Breast epithelium (tissue), 4 donors: ENCODE data around the gene ABCG2. TPM values are rescaled to one million over a fixed set of nuclear protein-coding genes. Genes with fewer than 3 reads are reported as not detected.

Source experiments
- DNase-seq, 2 donors: peaks; one replicate each; pipeline ENCODE4 v3.0.0-alpha.2; 2019; ENCODE audit warnings: low spot score in 2 of 2
- H3K27ac ChIP-seq, 2 donors: fragments of 200-600 bp; sonication (generic) in 1 of 2; one replicate each; pipeline ENCODE4 v1.5.1; 2016 to 2019; ENCODE audit warnings: mild to moderate bottlenecking in 1 of 2
- H3K27me3 ChIP-seq, 2 donors: fragments of 200-600 bp; sonication (generic) in 1 of 2; one replicate each; pipeline versions ENCODE4 v1.5.1 to v1.6.0; 2017 to 2019; ENCODE audit warnings: control low read depth in 1 of 2, mild to moderate bottlenecking in 1 of 2
- H3K36me3 ChIP-seq: fragments of 200-600 bp; one replicate; pipeline ENCODE4 v1.5.1; 2019
- H3K4me1 ChIP-seq, 2 donors: fragments of 200-600 bp; sonication (generic); one replicate each; pipeline ENCODE4 v1.5.1; 2016 to 2019; ENCODE audit warnings: control low read depth in 1 of 2
- H3K4me3 ChIP-seq, 3 donors: fragments of 200-600 bp; sonication (generic); 1 replicate in 2 of 3; 2 replicates in 1 of 3; pipeline ENCODE4 v1.5.1; 2016 to 2019; ENCODE audit warnings: mild to moderate bottlenecking in 3 of 3, moderate library complexity in 2 of 3
- H3K9me3 ChIP-seq, 2 donors: fragments of 200-600 bp; sonication (generic) in 1 of 2; one replicate each; pipeline ENCODE4 v1.5.1; 2016 to 2019; ENCODE audit warnings: control low read depth in 1 of 2
- CTCF ChIP-seq, 3 donors: fragments of 450-650 bp; IDR thresholded peaks; one replicate each; pipeline ENCODE4 v1.5.1; 2016 to 2017; ENCODE audit warnings: antibody characterized with exemption in 3 of 3, mild to moderate bottlenecking in 3 of 3, moderate library complexity in 3 of 3
- POLR2A ChIP-seq: fragments of 450-650 bp; IDR thresholded peaks from one replicate; pipeline ENCODE4 v1.6.1; 2016; ENCODE audit warnings: antibody characterized with exemption, mild to moderate bottlenecking, moderate library complexity
- POLR2AphosphoS5 ChIP-seq, 3 donors: sonication (generic); formaldehyde crosslinking; IDR thresholded peaks; one replicate each; pipeline ENCODE4 v1.6.1; 2017; ENCODE audit warnings: antibody characterized with exemption in 3 of 3
- intact Hi-C: fragments of 100-400 bp; cut with DNase I; formaldehyde crosslinking; loops from one replicate; pipeline ENCODE4 v1.15.1; 2023; ENCODE audit warnings: low total_unique reads
- total RNA-seq, 3 donors: library from RNA; depleted of rRNA; stranded (reverse); fragments of >200 nt; gene quantifications; one replicate each; pipeline ENCODE4 v1.1.0, GENCODE V29; 2016

The ABCG2 gene
- total RNA-seq, 3 donors from 2014 or later: 2.6 to 8.6 (median 6.9) TPM

DNA sequence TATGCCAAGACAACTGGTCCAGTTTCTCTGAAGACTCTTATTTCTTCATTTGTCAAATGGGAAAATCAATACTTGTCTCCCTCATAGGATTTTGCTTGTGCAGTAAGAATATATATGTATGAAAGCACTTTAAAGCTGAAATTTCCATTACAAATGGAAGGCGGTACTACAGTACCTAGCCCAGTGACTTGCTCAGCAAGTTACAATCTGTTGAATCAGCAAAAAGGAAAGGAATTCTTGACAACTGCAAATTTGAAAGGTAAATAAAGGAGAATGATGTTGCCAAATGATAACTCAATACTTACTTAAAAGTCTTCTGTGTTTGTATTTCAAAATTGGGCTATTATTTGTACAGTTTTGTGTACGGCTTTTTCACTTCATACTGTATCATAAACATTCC is 79.9 kb downstream of the ABCG2 start:
- DNase-seq: no peak
- Histone ChIP-seq H3K27me3 (no peaks in the 10 kb centered on the region), H3K36me3 (no peaks in the 10 kb centered on the region), H3K4me3 (no peak overlapping the region), H3K4me1 (no peaks in the 10 kb centered on the region), H3K27ac (peak overlapping the region; percentile 76 to 78), H3K9me3 (no peaks in the 10 kb centered on the region)
- TF ChIP-seq POLR2AphosphoS5 (IDR thresholded peaks at IDR 0.05) (no peak), CTCF (IDR thresholded peaks at IDR 0.05) (no peak), POLR2A (no peak)
- intact Hi-C loops: no loop called here

- H3K27me3 ChIP-seq: no peaks in the 10 kb centered on the region
- no peak for TF ChIP-seq POLR2A
- no peak for TF ChIP-seq POLR2AphosphoS5 (IDR thresholded peaks at IDR 0.05)
- TF ChIP-seq CTCF (IDR thresholded peaks at IDR 0.05): no peak
- H3K9me3 ChIP-seq: no peaks in the 10 kb centered on the region
- no peaks in the 10 kb centered on the region for H3K36me3 ChIP-seq
- H3K27ac ChIP-seq: peak overlapping the region; percentile 76 to 78
- H3K4me1 ChIP-seq: no peaks in the 10 kb centered on the region
- intact Hi-C loops: no loop called here
- no peak overlapping the region for H3K4me3 ChIP-seq
- peak in 1 of 2 donors; percentile 37 for DNase-seq
Measured at GRCh38 chr4:88077911-88078524, 80.4 kb downstream of the ABCG2 start.

- no peak for DNase-seq
- H3K4me1 ChIP-seq: no peaks in the 10 kb centered on the region
- TF ChIP-seq POLR2A (no peak), POLR2AphosphoS5 (IDR thresholded peaks at IDR 0.05) (no peak), CTCF (IDR thresholded peaks at IDR 0.05) (no peak)
- H3K27me3 ChIP-seq: no peaks in the 10 kb centered on the region
- H3K4me3 ChIP-seq: no peak overlapping the region
- no peaks in the 10 kb centered on the region for H3K36me3 ChIP-seq
- intact Hi-C loops: no loop called here
- H3K9me3 ChIP-seq: peaks cover 0 to 12% of the 10 kb centered on the region in 2 donors
- H3K27ac ChIP-seq: no peak overlapping the region
Measured at GRCh38 chr4:88075336-88075735, 83.1 kb downstream of the ABCG2 start.

DNA sequence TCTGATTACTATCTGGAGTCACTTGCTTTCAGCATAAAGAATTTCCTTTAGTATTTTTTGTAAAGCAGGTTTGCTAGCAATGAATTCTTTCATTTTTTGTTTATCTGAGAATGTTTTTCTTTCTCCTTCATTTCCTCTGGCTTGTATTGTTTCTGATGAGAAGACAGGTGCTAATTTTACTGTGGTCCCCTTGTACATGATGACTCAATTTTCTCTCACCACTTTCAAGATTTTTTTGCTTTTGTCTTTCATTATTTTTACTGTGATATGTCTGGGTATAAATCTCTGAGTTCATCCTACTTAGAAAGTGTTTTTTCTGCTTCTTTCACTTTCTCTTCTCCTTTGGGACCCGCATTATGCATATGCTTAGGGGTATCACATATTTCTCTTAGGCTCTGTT is 88.4 kb downstream of the ABCG2 start:
- H3K9me3 ChIP-seq: peaks cover 0 to 24% of the 10 kb centered on the region in 2 donors
- intact Hi-C loops: no loop called here
- no peak for TF ChIP-seq POLR2A
- TF ChIP-seq CTCF (IDR thresholded peaks at IDR 0.05): no peak
- TF ChIP-seq POLR2AphosphoS5 (IDR thresholded peaks at IDR 0.05): no peak

DNA sequence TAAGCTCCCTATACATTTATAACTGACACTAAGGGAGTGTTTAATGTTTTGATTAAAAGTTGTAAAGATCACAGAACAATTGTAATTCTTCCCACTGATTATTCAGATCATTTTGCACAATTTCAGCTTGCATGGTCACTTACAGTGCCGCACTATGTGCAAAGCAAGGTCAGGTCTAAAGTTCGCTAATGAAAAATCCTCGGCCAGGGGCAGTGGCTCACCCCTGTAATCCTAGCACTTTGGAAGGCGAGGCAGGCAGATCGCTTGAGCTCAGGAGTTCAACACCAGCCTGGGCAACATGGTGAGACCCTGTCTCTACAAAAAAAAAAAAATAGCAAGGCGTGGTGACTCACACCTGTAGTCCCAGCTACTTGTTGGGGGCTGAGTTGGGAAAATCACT is 94.0 kb downstream of the ABCG2 start:
- no peaks in the 10 kb centered on the region for H3K27me3 ChIP-seq
- H3K36me3 ChIP-seq: peaks cover 7% of the 10 kb centered on the region
- H3K4me3 ChIP-seq: no peak overlapping the region
- no peak overlapping the region for H3K27ac ChIP-seq
- intact Hi-C loops: no loop called here
- H3K4me1 ChIP-seq: no peaks in the 10 kb centered on the region
- peaks cover 0 to 12% of the 10 kb centered on the region in 2 donors for H3K9me3 ChIP-seq
- DNase-seq: no peak
- TF ChIP-seq CTCF (IDR thresholded peaks at IDR 0.05) (no peak), POLR2AphosphoS5 (IDR thresholded peaks at IDR 0.05) (no peak), POLR2A (no peak)

More for the DNA sequence above, 88.4 kb downstream of the ABCG2 start:
- peaks cover 7% of the 10 kb centered on the region for H3K36me3 ChIP-seq
- H3K4me1 ChIP-seq: no peaks in the 10 kb centered on the region
- H3K4me3 ChIP-seq: no peak overlapping the region
- no peak overlapping the region for H3K27ac ChIP-seq
- no peak for DNase-seq
- no peaks in the 10 kb centered on the region for H3K27me3 ChIP-seq
